ENCODE results near the gene KRT4. TPM values are rescaled to one million over a fixed set of nuclear protein-coding genes. Genes with fewer than 3 reads are reported as not detected.

The KRT4 gene
- total and polyA plus RNA-seq, 2 donors (not counting 3 experiments of a cell fraction or from before 2014, with no cell fraction given): not detected

DNA sequence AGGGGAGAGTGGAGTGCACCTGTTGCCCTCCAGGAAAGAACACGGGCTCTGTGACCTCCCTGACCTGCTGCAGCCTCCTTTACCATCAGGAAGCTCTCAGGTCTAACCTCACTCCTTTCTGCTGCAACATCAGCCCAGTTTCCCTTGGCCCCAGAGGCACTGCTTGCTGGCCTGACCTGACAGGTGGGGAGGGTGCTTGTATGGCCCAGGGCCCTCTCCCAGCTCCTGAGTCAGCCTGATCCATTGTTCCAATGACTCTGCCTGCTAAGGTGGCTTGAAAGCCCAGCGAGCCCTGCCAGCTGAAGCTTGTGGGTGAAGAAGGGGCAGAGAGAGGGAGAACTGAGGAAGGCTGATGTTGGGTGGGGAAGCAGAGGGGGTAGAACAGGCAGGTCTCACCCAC is 48.1 kb upstream of the KRT4 start:
- intact Hi-C loops (cut with micrococcal nuclease): loop anchor here (10.0 kb wide), 1 partner anchor 167 kb away; no protein-coding TSS in a partner anchor
- BruUV-seq (replicated peaks): no TSS peak

More for the DNA sequence above, 48.1 kb upstream of the KRT4 start:
- Histone ChIP-seq H3K4me3 (replicated peaks in 1 of 3; ENCODE audit: insufficient read depth in 1 of 3, low read depth in 1 of 3, low read length in 3 of 3) (no peak overlapping the region), H3K27ac (ENCODE audit: insufficient read depth, low read depth, low read length) (no peak overlapping the region), H3K9me3 (replicated peaks; ENCODE audit: control insufficient read depth, insufficient read depth, low read length) (no peaks in the 10 kb centered on the region), H3K9ac (replicated peaks; ENCODE audit: extremely low read depth, insufficient read depth, low read length) (no peak overlapping the region), H3K4me1 (ENCODE audit: control insufficient read depth, extremely low read depth, insufficient read depth, low read length) (no peaks in the 10 kb centered on the region), H2AFZ (ENCODE audit: low read depth, low read length) (no peak overlapping the region), H3K27me3 (ENCODE audit: control insufficient read depth in 2 of 2, insufficient read depth in 2 of 2, low read length in 2 of 2) (peaks cover 0 to 3% of the 10 kb centered on the region in 2 experiments), H3K9me1 (replicated peaks; ENCODE audit: control insufficient read depth, extremely low read depth, insufficient read depth, low read length) (no peaks in the 10 kb centered on the region), H3K36me3 (ENCODE audit: control insufficient read depth in 2 of 2, extremely low read depth in 1 of 2, insufficient read depth in 2 of 2, low read length in 2 of 2) (no peaks in the 10 kb centered on the region), H3K79me2 (ENCODE audit: control insufficient read depth, insufficient read depth, low read length) (no peaks in the 10 kb centered on the region), H3K4me2 (ENCODE audit: insufficient read depth, low read length) (no peak overlapping the region), H4K20me1 (replicated peaks; ENCODE audit: control insufficient read depth, extremely low read depth, insufficient read depth, low read length) (no peaks in the 10 kb centered on the region)
- FAIRE-seq (no peak), DNase-seq (ENCODE audit: low read depth, low spot score) (no peak)
- ChIA-PET CTCF (interaction anchor here (1.0 to 1.4 kb wide), 3 partner anchors 9 to 278 kb away, joined by 3 to 5 read pairs (median 5); no protein-coding TSS in a partner anchor), POLR2A (no interaction called here)
- TF ChIP-seq, protein P1, sequence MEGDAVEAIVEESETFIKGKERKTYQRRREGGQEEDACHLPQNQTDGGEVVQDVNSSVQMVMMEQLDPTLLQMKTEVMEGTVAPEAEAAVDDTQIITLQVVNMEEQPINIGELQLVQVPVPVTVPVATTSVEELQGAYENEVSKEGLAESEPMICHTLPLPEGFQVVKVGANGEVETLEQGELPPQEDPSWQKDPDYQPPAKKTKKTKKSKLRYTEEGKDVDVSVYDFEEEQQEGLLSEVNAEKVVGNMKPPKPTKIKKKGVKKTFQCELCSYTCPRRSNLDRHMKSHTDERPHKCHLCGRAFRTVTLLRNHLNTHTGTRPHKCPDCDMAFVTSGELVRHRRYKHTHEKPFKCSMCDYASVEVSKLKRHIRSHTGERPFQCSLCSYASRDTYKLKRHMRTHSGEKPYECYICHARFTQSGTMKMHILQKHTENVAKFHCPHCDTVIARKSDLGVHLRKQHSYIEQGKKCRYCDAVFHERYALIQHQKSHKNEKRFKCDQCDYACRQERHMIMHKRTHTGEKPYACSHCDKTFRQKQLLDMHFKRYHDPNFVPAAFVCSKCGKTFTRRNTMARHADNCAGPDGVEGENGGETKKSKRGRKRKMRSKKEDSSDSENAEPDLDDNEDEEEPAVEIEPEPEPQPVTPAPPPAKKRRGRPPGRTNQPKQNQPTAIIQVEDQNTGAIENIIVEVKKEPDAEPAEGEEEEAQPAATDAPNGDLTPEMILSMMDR (IDR thresholded peaks at IDR 0.05; ENCODE audit: extremely low read depth in 1 of 2, insufficient read depth in 1 of 2, low read depth in 1 of 2, low read length in 2 of 2): no peak
- no peak for TF ChIP-seq POLR2A (IDR thresholded peaks at IDR 0.05; ENCODE audit: low read depth, low read length)
- TF ChIP-seq, protein P2, sequence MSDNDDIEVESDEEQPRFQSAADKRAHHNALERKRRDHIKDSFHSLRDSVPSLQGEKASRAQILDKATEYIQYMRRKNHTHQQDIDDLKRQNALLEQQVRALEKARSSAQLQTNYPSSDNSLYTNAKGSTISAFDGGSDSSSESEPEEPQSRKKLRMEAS (IDR thresholded peaks at IDR 0.05; ENCODE audit: insufficient read depth, insufficient read length): no peak
- TF ChIP-seq POLR2AphosphoS5 (IDR thresholded peaks at IDR 0.05; ENCODE audit: insufficient read depth, low read depth, low read length): no peak
- TF ChIP-seq MYC (IDR thresholded peaks at IDR 0.05; ENCODE audit: low read depth, low read length): no peak
- TF ChIP-seq FOS (IDR thresholded peaks at IDR 0.05; ENCODE audit: borderline replicate concordance, insufficient read depth, low read length): no peak
- dilution Hi-C loops (cut with MboI; ENCODE audit: extremely low pct_ligation_motif_present, low sequenced_read_pairs): no loop called here
